ENCODE measurements around the gene PROX2.

- TF ChIP-seq CTCF (IDR thresholded peaks at IDR 0.05; ENCODE audit: insufficient read depth, low read length) (no peak), REST (IDR thresholded peaks at IDR 0.05; ENCODE audit: insufficient replicate concordance, low read depth) (no peak)
These were observed 11.7 kb downstream of the PROX2 start for GRCh38 chr14:74864198-74864597.

Data from HL-60 (cell line).